Fibroblast of lung (primary cell): ENCODE data around the gene PSMG3.

Experiments used
- EZH2 ChIP-seq: IDR thresholded peaks from 2 replicates; pipeline ENCODE4 v1.5.1; 2012; ENCODE audit warnings: low read length, control low read depth, mild to moderate bottlenecking; ENCODE audit errors: missing control alignments
- TF ChIP-seq, protein P1 (sequence below), 2 donors: IDR thresholded peaks in 1 of 2; conservative IDR thresholded peaks in 1 of 2; 1 replicate in 1 of 2; 2 replicates in 1 of 2; pipeline ENCODE4 v1.5.1; 2011 to 2012; ENCODE audit warnings: low read length in 2 of 2, control low read depth in 1 of 2, inconsistent platforms in 1 of 2, low read depth in 1 of 2, mild to moderate bottlenecking in 1 of 2

DNA sequence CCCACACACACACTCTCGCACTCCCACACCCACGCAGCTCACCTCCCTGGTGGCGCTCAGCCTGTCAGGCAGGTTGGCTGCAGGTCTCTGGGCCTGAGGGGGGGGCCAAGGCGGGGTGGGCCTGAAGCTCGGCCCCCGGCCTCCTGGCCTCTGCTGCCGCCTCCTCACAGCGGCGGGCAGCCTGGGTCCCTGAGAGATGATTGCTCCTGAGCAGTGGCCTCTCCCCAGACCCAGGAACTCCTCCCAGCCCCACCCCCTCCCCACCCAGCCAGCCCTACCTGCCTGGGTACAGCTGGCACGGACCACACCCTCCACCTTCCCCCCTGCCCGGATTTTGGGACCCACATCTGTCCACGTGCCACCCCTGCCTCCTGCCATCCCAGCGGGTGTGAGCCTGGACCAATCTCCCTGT is 9.2 kb downstream of the PSMG3 start:
- TF ChIP-seq, protein P1, sequence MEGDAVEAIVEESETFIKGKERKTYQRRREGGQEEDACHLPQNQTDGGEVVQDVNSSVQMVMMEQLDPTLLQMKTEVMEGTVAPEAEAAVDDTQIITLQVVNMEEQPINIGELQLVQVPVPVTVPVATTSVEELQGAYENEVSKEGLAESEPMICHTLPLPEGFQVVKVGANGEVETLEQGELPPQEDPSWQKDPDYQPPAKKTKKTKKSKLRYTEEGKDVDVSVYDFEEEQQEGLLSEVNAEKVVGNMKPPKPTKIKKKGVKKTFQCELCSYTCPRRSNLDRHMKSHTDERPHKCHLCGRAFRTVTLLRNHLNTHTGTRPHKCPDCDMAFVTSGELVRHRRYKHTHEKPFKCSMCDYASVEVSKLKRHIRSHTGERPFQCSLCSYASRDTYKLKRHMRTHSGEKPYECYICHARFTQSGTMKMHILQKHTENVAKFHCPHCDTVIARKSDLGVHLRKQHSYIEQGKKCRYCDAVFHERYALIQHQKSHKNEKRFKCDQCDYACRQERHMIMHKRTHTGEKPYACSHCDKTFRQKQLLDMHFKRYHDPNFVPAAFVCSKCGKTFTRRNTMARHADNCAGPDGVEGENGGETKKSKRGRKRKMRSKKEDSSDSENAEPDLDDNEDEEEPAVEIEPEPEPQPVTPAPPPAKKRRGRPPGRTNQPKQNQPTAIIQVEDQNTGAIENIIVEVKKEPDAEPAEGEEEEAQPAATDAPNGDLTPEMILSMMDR (conservative IDR thresholded peaks at IDR 0.05 in 1 of 2, IDR thresholded peaks at IDR 0.05 in 1 of 2; ENCODE audit: low read depth in 1 of 2, low read length in 2 of 2), result no peak
- TF ChIP-seq EZH2, result no peak
